ENCODE results near the gene C5orf63. TPM values are rescaled to one million over a fixed set of nuclear protein-coding genes. Genes with fewer than 3 reads are reported as not detected.
A peak's percentile ranks its signal among the peaks of the same experiment; 100 is the strongest.
"Not testable (repeated sequence)": the region's sequence is repeated elsewhere in the genome, so short reads cannot be mapped to it uniquely, and the experiment has no call there.

The C5orf63 gene
- total RNA-seq, 2 experiments from 2014 or later: 4.2 TPM; not detected in 1

- Histone ChIP-seq H3K79me2 (ENCODE audit: insufficient read depth, low read depth, low read length) (no peaks in the 10 kb centered on the region), H3K36me3 (ENCODE audit: insufficient read depth, low read length) (no peaks in the 10 kb centered on the region), H3K4me1 (ENCODE audit: insufficient read depth, low read length, poor library complexity, severe bottlenecking) (peaks cover 4% of the 10 kb centered on the region), H3K9me3 (ENCODE audit: low read length) (no peaks in the 10 kb centered on the region), H2AFZ (ENCODE audit: low read length) (no peak overlapping the region), H3K9me2 (ENCODE audit: insufficient read depth, low read length) (no peaks in the 10 kb centered on the region), H3K4me3 (ENCODE audit: low read depth, low read length, poor library complexity, severe bottlenecking) (no peak overlapping the region), H3K4me2 (ENCODE audit: low read length) (no peak overlapping the region), H3K27ac (ENCODE audit: low read depth, low read length, poor library complexity, severe bottlenecking) (no peak overlapping the region), H4K20me1 (ENCODE audit: insufficient read depth, low read length) (no peaks in the 10 kb centered on the region)
- no TSS peak for BruUV-seq (replicated peaks)
- intact Hi-C loops (cut with micrococcal nuclease; ENCODE audit: unreplicated experiment): no loop called here
- TF ChIP-seq CTCF (conservative IDR thresholded peaks at IDR 0.05; ENCODE audit: low read length) (no peak), EZH2phosphoT487 (IDR thresholded peaks at IDR 0.05; ENCODE audit: borderline replicate concordance, low read depth, low read length) (no peak)
- peak; percentile 12 for DNase-seq (ENCODE audit: low spot score)
- ChIA-PET CTCF (ENCODE audit: unreplicated experiment) (no interaction called here), POLR2A (interaction anchor here (1.0 kb wide), 1 partner anchor 45 kb away, joined by 3 read pairs; no protein-coding TSS in a partner anchor)
These were observed 37.8 kb upstream of the C5orf63 start for GRCh38 chr5:127111112-127111511.

- H3K9me3 ChIP-seq (ENCODE audit: low read length); H3K36me3 ChIP-seq (ENCODE audit: insufficient read depth, low read length); H3K4me1 ChIP-seq (ENCODE audit: insufficient read depth, low read length, poor library complexity, severe bottlenecking); intact Hi-C loops (cut with micrococcal nuclease; ENCODE audit: unreplicated experiment); POLR2A ChIA-PET; H2AFZ ChIP-seq (ENCODE audit: low read length); H3K9me2 ChIP-seq (ENCODE audit: insufficient read depth, low read length); H3K27ac ChIP-seq (ENCODE audit: low read depth, low read length, poor library complexity, severe bottlenecking); H3K79me2 ChIP-seq (ENCODE audit: insufficient read depth, low read depth, low read length); H4K20me1 ChIP-seq (ENCODE audit: insufficient read depth, low read length); CTCF ChIA-PET (ENCODE audit: unreplicated experiment); H3K4me2 ChIP-seq (ENCODE audit: low read length); BruUV-seq (replicated peaks); DNase-seq (ENCODE audit: low spot score); H3K4me3 ChIP-seq (ENCODE audit: low read depth, low read length, poor library complexity, severe bottlenecking): not testable (repeated sequence)
These were observed 35.4 kb upstream of the C5orf63 start for GRCh38 chr5:127108624-127109260.

GRCh38 chr5:127101935-127102334, 28.6 kb upstream of the C5orf63 start:
- H3K4me2 ChIP-seq (ENCODE audit: low read length): no peak overlapping the region
- no peaks in the 10 kb centered on the region for H3K36me3 ChIP-seq (ENCODE audit: insufficient read depth, low read length)
- POLR2A ChIA-PET: no interaction called here
- H3K9me3 ChIP-seq (ENCODE audit: low read length): no peaks in the 10 kb centered on the region
- no peak overlapping the region for H3K27ac ChIP-seq (ENCODE audit: low read depth, low read length, poor library complexity, severe bottlenecking)
- intact Hi-C loops (cut with micrococcal nuclease; ENCODE audit: unreplicated experiment): no loop called here
- no peaks in the 10 kb centered on the region for H3K79me2 ChIP-seq (ENCODE audit: insufficient read depth, low read depth, low read length)
- no peaks in the 10 kb centered on the region for H3K9me2 ChIP-seq (ENCODE audit: insufficient read depth, low read length)
- H4K20me1 ChIP-seq (ENCODE audit: insufficient read depth, low read length): no peaks in the 10 kb centered on the region
- no peak overlapping the region for H3K4me3 ChIP-seq (ENCODE audit: low read depth, low read length, poor library complexity, severe bottlenecking)
- no peak for DNase-seq (ENCODE audit: low spot score)
- TF ChIP-seq EZH2phosphoT487 (IDR thresholded peaks at IDR 0.05; ENCODE audit: borderline replicate concordance, low read depth, low read length) (no peak), CTCF (conservative IDR thresholded peaks at IDR 0.05; ENCODE audit: low read length) (no peak)
- no peaks in the 10 kb centered on the region for H3K4me1 ChIP-seq (ENCODE audit: insufficient read depth, low read length, poor library complexity, severe bottlenecking)
- CTCF ChIA-PET (ENCODE audit: unreplicated experiment): no interaction called here
- H2AFZ ChIP-seq (ENCODE audit: low read length): no peak overlapping the region
- no TSS peak for BruUV-seq (replicated peaks)
